ENCODE measurements around the gene TMED3.
A peak's percentile ranks its signal among the peaks of the same experiment; 100 is the strongest.

The TMED3 gene

DNA sequence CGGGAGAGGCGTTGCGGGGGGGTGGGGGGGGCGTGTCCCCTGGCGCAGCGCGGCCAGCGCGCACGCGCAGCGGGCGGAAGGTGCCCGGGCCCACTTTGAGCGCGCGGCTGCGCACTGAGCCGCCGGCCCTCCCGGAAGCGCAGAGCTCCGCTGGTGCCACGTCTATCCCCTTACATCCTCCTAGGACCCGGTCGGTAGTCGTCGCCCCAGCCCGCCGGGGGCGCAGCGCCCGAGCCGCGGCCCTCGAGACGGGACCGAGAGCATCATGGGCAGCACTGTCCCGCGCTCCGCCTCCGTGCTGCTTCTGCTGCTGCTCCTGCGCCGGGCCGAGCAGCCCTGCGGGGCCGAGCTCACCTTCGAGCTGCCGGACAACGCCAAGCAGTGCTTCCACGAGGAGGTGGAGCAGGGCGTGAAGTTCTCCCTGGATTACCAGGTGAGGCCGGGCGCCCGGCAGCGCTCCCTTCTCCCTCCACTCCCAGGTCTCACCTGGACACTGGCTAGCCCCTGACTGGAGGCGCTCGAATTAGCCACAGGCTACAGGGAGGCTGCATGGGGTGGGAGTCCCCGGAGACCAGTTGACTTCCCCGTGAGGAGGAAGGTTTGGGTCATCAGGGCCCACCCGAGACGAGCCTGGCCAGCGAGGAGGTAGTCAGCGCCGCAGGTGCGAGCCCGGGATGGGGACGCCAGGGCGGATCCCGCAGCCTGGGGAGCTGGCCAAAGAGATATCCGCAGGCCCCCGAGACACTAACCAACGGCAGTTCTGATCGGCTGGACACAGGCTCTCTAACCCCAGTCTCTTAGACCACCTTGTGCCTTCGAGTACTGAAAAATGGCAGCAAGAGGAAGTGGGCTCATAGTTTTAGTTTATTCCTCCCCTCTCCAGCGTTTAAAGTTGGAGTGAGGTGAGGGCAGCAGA is at the start of gene TMED3:
TSS of gene TMED3 (plus strand) at position 128 of the 916 bp plus-strand sequence. CDS start at position 266, 138 bp downstream.
- peak; percentile 85 for DNase-seq

DNA sequence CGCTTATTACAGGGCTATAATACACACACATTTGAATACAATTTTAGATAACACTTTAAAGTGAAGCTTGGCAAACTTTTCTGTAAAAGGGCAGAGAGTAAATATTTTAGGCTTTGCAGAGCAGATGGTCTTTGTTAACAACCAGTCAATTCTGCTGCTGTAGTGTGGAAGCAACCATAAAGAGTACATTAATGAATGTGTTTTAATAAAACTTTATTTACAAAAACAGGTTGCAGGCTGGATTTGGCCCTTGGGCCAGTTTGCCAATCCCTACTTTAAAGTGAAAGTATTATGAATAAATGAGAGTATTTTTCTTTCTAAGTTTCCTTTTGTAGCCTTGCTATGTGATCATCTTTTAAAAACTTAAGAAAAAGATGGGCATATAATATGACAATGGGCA is 49.1 kb upstream of the TMED3 start:
- no peak for DNase-seq

DNA sequence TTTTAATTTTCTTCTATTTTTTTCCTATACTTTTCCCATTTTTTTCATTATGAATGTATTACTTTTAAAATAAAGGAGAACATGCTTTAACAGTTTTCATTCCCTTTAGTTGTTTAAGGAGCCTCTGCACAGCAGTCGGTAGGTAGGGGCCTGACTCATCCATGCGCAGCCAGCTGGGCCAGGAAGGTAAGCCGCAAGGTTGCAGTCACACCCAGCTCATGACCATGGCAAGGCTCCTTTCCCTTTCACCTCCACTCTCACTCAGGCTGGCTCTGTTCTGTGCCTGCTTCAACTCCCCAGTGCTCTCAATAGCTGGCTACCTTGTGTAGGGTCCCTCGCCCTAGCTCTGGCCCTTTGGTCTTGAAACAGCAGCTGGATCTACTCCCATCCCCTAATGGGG is 45.7 kb upstream of the TMED3 start:
- DNase-seq = no peak

DNA sequence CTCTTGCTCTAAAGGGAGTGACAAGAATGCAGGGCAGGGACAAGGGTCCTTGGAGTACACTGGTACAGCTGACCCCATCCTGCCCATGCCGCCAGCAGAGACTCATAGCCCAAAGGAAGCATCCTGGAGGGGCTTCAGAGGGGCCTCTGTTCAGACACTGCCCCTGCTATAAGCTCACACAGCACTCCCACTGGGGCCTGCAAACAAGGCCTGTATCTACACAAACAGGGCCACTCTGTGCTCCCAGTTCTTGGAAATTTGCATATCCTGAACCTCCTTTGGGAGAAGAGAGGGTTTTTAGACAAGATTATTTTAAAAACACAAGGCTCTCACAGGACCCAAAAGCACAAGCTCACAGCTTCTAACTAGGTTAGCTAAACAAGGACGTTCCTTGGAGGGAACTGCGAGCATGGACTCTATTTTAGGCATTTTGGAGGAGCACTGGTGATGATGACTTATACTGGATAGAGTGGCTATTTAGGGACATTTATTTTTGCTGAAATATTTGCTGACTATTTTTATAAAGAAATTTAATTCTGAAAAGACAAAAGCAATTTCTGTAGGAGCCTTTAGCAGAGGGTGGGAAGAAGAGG is 44.8 kb upstream of the TMED3 start:
- DNase-seq = no peak

DNA sequence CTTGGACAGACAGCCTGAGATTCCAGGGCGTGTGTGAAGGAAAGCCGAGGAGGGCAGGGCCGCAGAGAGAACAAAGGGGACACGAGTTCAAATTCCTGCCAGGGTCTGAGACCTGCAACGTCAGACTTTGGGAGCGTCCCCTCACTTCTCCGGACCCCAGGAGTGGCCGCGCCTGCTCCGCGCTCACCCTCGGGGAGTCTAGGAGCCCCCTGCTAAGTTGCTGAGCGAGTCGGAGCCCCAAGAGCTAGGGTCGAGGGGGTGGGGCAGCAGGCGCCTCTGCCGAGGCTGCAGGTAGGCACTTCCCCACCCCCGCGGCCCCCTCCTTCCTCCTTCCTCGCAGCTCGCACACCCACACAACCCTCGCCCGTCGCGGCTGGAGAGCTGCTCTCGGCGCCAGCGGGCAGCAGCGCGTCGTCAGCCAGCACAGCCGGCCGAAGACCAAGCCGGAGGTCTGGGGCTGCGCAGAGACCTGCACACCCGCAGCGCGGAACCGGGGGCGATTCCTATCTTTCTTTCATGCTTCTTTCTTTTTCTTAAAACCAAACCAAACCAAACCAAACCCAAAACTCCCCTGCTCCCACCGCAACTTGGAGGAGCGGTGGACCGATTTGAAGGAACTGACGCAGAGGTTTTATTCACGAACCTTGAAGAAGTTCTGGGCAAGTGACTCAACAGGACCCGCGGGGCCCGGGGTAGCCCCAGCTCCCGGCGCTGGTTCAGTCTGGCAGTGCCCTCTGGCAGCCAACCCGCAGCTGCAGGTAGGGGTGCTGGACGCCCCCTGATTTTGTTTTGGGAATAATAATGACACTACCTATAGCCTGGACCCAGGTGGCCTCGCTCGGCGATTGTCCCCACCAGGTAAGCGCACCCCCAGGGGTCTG is 28.3 kb upstream of the TMED3 start, which contains the start of gene ANKRD34C:
TSS of gene ANKRD34C (plus strand) at position 352 of the 881 bp plus-strand sequence. CDS start 10,563 bp downstream, outside the sequence.
- DNase-seq = no peak

DNA sequence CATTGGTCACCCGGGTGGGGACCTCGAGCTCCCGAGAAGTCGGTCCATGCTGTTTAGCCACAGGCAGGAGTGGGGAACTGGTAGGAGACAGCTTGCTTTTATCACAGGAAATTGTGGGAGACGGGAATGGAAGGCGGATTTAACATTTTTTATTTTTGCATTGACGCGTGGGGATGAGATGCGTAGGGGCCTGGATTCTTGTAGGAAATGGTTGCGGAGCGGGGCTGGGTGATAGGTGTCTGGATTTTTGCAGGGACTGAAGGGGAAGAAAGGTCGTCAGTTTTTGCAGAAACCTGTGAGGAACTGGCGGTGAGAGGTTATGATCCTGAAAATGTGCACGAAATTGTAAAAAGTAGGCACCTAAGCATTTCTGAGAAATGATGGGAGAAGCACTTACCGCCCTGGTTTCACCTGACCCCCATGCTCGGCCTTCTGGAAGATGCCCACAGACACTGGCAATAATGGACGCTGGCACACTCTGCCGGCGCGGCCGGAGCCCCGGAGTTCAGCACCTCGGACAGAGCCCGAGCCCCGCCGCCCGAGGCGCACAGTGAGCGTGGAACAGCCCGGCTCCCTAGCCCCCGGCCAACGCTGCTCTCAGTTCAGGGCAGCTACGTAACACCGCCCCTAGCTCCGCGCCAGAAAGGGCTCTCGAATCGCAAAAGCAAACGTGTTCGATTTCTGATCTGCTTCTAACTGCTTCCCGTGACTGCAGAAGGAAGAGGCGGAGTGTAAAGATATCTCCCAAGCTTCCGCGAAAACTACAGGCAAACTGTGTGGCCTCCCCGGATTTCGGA is 27.5 kb upstream of the TMED3 start:
- no peak for DNase-seq

DNA sequence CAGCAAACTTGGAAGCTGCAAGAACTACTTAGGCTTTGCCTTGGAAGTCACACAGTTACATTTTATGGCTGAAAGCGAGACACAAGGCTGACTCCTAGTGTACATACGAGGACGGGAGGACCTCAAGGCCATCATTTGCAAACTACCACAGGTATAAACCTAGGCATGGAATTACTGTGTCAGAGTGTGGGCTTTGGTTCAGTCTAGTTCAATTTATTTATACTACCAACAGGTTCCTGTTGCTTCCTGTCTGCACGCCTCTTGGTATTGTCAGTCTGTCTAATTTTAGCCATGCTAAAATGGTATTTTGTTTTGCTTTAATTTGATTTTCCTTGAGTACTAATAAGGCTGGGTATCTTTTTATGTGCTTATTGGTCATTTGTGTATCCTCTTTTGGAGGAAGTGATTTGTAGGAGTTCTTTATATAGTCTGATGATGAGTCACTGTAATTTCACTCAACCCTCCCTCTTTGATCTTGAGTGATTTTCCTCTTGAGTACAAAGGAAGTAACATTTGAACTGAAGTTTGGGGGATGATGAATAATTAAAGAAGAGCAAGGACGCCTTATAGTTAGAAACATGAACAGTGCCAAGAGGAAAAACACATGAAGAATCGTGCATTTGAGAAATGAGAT is 20.2 kb upstream of the TMED3 start:
- no peak for DNase-seq

DNA sequence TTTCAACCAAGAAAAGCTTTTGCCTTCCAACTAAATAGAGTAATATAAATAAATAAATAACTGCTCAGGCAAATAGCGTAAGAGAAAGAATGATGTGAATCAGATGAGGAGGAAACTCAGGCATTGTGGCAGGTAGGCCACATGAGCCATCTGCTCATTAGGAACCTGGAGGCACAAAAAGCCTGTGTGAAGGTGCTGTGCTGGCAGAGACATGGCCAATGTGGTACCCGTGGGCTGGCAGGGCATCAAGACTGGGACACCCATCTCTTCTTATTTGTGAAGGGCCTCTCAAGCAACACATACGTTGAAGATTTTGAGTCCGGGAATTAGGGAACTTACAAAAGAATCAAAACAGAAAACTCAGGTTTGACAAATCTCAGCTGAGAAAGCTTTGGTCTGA is 18.9 kb upstream of the TMED3 start:
- no peak for DNase-seq

DNA sequence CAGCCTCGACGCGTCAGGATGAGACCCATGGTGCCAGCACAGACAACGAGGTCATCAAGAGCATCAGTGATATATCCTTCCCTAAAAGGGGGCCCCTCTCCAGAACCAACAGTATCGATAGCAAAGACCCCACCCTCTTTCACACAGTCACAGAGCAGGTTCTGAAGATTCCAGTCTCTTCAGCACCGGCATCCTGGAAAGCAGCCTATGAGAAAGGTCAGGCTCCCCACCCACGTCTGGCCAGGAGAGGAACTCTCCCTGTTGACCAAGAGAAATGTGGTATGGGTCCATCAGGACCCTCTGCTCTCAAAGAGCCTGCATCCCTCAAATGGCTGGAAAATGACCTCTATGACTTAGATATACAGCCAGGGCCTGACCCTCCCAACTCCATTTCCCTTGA is 16.8 kb upstream of the TMED3 start:
- no peak for DNase-seq

DNA sequence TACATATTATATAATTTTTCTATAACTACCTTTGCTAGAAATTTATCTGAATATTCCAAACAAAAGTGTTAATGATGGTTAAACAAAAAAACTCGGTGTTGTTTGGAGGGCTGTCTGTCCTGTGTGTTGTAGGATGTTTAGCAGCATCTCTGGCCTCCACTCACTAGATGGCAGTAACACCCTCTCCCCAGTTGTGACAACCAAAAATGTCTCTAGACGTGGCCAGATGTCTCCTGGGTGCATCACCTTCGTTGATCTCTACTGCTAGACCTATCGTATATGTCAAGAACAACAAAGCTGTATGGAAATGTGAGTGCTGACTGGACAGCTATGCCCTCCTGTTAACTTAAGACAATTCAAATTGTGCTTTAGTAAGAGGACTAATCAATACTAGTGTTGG is 14.3 kb upstream of the TMED3 start:
- no peak for DNase-seq

DNA sequence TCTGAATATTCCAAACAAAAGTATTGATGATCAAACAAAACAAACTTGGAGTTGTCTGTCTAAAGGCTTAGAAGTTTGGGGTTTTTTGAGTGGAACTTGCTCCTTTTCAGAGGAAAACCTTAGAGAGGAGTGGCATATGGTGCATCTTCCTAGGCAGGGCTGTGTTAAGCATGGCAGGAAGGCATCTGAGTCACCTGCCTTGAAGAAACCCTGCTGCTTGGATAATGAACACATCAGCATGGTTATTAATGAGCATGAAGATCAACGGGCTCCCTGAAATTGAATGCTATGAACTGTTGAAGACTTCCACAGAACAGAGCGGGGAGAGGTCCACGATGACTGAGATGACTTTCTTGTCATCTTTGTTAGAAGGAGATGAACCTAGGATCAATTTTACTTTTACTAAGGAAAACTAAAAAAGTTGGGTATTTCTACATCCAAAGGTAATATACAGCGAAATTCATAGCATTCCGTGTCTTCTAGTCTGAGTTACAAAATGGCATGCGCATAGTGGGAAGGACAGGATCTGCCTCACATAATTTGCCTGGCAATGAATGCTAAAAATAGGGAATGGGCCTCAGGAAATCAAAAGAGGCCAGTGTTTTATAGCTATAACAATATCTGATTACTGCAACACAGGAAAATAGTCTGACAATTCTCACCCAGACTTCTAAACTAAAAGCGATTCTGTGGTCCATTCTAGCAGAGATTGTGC is 11.6 kb upstream of the TMED3 start:
- no peak for DNase-seq

DNA sequence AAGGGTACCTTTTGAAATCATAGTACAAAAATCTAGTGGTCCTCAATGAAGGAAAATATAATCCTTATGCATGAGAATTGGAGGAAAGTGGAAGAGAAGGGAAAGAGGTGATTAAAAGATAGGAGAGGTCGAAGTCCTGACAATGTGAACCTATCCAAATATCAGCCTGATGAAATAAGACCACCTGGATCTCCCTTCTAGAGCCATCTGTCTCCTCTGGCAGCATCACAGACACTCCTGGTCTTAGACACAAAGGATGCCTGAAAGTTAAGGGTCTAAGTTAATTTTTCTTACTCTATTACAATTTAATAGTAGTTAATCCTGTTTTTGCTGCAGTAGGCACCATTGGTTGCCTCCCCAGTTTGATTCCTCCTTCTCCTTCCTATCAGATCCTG is 11.1 kb upstream of the TMED3 start:
- no peak for DNase-seq

DNA sequence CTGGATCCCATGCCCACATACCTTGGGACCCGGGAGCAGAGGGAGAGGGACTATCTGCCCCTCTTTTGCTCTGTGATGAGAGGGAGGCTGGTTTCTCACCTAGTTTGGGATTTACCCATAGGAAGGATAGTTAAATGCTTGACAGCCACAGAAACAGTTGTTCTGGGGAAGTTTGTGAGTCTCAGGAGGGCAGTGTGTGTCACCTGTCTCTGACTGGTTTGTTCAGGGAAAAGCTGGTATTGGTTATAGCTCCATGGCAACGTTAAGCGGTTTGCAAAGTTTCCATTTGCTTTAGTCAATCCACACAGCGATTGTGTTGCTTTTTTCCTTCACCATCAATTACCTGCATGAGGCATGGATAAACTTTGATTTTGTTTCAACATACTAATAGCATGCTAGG is 3.7 kb upstream of the TMED3 start:
- DNase-seq = no peak

DNA sequence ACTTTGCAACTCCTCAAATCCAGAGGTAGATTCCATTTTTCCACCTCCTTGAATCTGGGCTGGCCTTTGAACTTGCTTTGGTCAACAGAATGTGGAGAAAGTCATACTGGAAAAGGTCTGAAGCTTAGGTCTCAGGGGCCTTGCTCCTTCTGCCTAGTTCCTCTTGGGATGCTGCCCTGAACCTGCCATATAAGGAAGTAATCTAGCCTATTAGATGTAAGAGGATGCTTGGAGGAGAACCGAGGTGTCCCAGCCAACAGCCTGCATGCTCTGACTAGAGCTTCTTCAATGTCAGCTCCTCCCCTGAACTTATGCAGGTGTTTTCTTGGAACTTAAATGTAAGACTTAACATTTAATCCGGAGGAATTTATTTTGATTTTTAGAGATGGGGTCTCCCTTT is 2.0 kb upstream of the TMED3 start:
- no peak for DNase-seq

DNA sequence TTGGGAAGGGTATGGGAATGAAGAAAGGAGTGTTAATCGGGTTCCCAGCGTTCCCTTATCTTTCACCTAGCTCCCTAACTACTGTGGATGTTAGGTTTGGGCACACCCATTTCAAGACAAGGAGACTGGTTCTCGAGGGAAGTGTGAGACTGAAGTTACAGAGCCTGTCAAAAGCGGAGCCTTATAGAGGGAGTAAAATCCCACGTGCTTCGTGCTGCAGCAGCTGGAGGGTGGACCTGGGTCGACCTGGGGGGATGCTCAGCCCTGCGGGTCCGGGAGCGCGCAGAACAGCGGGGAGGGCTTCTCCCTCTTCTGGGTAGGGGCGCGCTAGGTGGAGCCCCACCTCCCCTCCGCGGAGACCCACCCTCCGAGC is 314 bp upstream of the TMED3 start:
- no peak for DNase-seq

DNA sequence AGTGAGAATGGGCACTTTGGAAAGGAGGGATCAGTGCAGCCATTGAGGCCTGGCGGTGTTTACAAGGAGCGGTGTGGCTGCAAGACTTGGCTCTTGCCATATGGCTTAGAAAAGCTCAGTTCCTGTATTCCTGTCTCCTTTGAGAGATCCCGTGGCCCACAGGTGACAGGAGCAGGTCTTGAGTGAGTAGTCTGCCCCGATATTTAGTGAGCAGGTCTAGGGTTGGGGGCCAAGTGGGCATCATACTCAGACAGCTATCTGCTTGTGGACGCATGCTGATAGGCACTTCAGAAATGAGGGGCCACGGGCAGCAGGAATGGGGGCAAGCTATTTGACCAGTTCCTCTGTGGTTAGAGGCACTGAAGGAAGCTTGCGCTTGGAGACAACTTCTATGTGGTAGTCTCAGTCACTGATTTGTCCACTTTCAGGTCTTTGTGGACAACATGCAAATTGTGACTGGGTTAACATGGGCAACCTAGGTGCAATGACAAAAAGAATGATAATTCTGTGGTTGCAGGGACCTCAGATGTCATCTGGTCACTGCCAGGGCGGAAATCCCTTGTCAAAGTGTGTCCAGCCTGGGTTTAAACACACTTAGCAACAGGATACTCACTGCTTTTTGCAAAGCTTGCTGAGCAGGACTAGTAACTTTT is 1.1 kb downstream of the TMED3 start:
- no peak for DNase-seq

DNA sequence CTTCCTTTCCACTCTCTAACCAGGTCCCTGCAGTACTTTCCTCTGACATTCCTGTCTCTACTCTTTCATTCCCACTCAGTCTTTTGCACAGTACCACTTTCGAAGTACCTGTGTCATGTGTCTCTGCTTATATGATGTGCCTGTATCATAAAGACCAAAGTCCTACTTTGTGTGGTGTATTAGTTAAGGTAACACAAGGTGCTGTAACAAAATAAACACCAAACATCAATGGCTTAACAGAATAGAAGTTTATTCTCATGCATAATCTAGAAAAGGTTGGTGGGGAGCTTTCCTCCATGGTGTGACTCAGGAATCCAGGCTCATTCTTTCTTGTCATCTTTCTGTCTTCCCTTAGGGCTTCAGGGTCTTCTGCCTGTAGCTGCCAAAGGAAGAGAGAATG is 3.3 kb downstream of the TMED3 start:
- DNase-seq = no peak

DNA sequence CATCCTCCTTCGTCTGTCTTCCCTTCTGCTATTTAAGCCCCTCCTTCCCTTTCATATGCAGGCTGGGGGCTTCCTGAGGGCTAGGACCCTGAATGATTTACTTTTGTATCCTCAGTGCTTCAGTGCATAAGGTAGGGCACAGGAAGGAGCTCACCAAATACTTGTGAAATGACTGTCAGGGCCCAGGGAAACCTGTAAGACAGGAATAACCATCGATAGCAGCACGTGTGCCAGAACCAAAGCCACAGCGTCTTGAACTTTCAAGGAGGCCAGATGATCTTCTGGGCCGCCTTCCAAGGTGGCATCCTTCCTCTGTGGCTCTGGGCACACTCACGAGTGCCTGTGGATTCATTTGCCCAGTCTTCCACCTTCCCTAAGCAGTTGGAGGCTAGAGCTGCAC is 3.9 kb downstream of the TMED3 start:
- no peak for DNase-seq

DNA sequence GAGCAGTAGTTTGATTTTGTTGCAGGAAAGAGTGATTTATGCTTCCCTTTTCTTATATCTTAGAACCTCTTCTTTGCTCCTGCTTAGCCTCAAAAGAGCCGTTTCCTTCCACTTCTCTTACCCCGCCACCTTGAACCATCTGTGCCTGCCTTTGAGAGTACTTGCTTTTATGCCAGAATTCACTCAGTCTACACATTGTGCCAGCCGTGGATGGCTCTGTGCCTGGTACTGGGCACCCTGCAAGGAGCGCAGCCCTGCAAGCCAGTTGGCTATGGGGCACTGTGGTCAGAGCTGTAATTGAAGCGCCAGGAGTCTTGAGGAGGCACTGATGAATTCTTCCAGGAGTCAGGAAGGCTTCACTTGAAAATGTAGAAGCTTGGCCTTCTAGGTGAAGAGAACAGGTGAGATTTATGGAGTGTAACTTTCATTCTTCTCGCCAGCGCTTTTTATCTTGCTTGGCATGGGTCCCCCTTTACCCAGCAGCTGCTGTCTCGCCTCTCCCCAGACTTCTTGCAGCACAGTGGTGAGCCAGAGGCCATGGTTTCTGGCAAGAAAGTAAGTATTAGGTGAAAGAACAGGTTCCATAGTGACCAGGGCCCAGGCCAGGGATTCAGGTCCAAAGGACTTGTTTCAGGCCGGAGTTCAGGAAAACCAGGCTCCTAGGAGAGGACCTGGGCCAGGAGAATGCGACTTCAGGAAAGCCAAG is 4.9 kb downstream of the TMED3 start:
- no peak for DNase-seq

DNA sequence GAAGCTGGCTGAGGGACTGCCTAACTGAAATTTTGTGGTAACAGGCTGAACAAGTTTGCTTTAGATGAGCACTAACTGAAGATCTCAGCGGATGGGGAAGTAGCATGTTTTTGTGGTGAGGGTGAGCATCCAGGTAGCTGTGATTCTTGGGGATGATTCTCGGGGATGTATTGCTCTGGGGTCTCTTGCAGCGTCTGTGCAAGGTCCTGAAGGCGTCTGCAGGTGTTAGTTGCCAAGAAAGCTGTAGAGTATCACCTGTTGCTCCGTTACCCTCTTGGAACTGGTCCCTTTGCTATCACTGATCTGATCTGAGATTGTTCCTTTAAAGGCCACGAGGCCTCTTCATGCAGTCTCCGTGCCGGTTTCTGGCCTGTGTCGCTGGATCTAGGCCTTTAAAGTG is 6.0 kb downstream of the TMED3 start:
- no peak for DNase-seq

All from NK-92 treated with Interleukin-12 subunit alpha and Interleukin-12 subunit beta, amount 100 ng/mL, for 24 hours (cell line).